SIG-M5 (cell line): ENCODE results near the gene TAF3.

Experiments used
- DNase-seq: peaks from one replicate; lab custom pipeline; 2025; lab: John Stamatoyannopoulos, UW

Gene TAF3

GRCh38 chr10:8058274-8059111 is 240.2 kb downstream of the TAF3 start:
- DNase-seq = no peak

- no peak for DNase-seq
These were observed 241.1 kb downstream of the TAF3 start for GRCh38 chr10:8059191-8059936.

- no peak for DNase-seq
These were observed 241.9 kb downstream of the TAF3 start for GRCh38 chr10:8060010-8060703.

GRCh38 chr10:8060704-8061121 is 242.4 kb downstream of the TAF3 start:
- DNase-seq = no peak

GRCh38 chr10:8061274-8062211 is 243.2 kb downstream of the TAF3 start:
- no peak for DNase-seq

DNA sequence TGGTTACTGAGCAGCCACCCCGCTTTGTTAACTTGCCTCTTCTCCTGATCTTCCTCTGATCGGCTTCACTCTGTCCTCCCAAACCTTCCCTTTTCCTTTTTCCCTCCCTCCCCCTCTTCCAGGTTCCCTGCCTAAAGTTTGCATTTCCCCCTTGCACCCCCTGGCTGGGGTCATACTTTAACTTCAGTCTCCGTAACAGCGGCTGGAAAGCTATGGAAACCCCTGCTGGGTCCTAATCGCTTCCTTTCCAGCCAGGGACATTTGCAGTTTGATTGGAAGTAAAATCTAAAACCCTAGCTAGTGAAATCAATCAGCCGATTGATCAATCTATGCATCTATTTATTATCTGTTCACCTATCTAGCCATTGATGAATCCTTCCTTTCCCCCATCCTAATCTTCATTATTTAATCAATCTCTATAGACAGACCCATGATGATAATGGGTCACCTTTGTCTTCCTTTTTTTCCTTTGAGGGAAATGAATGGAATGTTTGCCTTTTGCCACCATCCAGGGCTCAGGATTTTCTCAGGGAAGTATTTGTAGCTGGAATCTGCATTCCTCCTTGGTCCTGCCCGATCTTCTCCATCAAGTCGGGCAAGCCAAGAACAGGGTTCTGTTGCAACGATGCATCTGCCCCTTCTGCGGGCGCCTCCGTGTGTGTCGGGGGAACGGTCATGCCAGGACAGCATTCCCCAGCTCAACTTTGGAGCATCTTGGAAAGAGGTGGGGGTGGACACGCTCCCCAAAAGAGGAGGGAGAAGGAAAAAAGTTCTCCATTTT is 245.0 kb downstream of the TAF3 start:
- no peak for DNase-seq

DNA sequence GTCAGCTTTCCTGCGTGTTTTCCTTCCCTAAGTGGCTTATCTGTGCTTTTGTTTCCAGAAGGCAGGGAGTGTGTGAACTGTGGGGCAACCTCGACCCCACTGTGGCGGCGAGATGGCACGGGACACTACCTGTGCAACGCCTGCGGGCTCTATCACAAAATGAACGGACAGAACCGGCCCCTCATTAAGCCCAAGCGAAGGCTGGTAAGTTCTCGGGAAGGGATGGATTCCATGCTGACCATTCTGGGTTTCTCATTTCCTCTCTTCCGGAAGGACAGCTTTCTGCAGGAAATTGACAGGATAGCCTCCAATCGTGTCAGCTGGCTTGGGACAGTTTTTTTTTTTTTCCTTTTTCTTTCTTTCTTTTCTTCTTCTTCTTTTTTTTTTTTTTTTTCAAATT is 245.6 kb downstream of the TAF3 start:
- no peak for DNase-seq

DNA sequence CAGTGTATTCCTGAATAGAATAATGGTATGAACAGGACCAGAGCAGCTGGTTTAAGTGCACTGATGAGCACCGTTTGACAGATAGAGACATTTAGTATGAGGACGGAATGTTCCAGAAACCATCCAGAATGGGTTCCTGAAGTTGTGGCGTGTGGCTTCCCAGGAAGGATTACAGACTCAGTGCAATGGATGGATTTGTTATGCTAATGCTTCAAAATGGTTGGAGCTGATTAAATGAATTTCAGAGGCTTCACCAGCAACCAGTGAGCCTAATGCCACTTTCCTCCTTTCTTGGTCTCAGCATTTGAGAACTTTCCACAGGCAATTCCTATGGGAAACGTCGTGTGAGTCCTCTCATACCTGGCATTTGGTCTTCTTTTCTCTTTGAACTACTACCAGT is 246.1 kb downstream of the TAF3 start:
- DNase-seq = no peak

- no peak for DNase-seq
These were observed 247.3 kb downstream of the TAF3 start for GRCh38 chr10:8065651-8066050.

DNA sequence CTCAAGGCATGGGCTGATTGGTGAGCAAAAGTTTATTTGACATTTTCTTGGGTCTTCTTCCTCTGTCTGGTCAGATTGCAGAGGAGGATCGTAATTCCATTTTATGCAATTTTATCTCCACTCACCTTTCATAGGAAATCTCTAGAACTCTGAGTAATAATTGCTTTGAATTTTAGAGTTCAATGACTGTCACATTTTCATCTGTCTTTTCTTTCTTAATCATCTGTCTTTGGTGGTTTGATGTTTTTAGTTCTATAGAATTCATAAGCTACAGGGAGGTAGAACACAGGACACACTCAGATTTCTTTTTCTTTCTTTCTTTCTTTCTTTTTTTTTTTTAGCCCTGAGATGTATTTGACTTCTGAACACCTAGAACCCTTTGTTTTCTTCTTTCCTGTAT is 247.8 kb downstream of the TAF3 start:
- no peak for DNase-seq
